HG02870 (cell line): ENCODE results near the gene KCNIP3.
"Not testable (repeated sequence)": the region's sequence is repeated elsewhere in the genome, so short reads cannot be mapped to it uniquely, and the experiment has no call there.

ENCODE experiments used
- ATAC-seq: cut with Tn5 transposase; IDR thresholded peaks from one replicate; pipeline ENCODE4 v1.9.1; 2021; ENCODE audit warnings: mild to moderate bottlenecking, moderate library complexity; ENCODE audit not compliant: unreplicated experiment

KCNIP3 gene

GRCh38 chr2:95359501-95359930 is 62.4 kb downstream of the KCNIP3 start:
- ATAC-seq, result no peak

- no peak for ATAC-seq
Measured at GRCh38 chr2:95361216-95361980, 64.3 kb downstream of the KCNIP3 start.

- ATAC-seq, result no peak
Measured at GRCh38 chr2:95362486-95362885, 65.3 kb downstream of the KCNIP3 start.

GRCh38 chr2:95366514-95366913 is 69.4 kb downstream of the KCNIP3 start:
- ATAC-seq, result no peak

GRCh38 chr2:95372216-95372829 is 75.2 kb downstream of the KCNIP3 start:
- ATAC-seq, result no peak

- ATAC-seq, result no peak
Measured at GRCh38 chr2:95372845-95373244, 75.7 kb downstream of the KCNIP3 start.

- ATAC-seq, result no peak
Measured at GRCh38 chr2:95374029-95374428, 76.9 kb downstream of the KCNIP3 start.

GRCh38 chr2:95374451-95374920 is 77.3 kb downstream of the KCNIP3 start:
- no peak for ATAC-seq

GRCh38 chr2:95374921-95375471 is 77.8 kb downstream of the KCNIP3 start:
- ATAC-seq, result no peak

GRCh38 chr2:95375532-95376150 is 78.5 kb downstream of the KCNIP3 start:
- no peak for ATAC-seq

GRCh38 chr2:95376311-95377215 is 79.4 kb downstream of the KCNIP3 start:
- ATAC-seq, result no peak

GRCh38 chr2:95377216-95378123 is 80.3 kb downstream of the KCNIP3 start:
- ATAC-seq, result no peak

GRCh38 chr2:95378281-95378680 is 81.1 kb downstream of the KCNIP3 start:
- not testable (repeated sequence) for ATAC-seq

GRCh38 chr2:95379371-95379831 is 82.3 kb downstream of the KCNIP3 start:
- no peak for ATAC-seq

GRCh38 chr2:95380280-95380679 is 83.1 kb downstream of the KCNIP3 start:
- ATAC-seq, result no peak

- ATAC-seq, result no peak
Measured at GRCh38 chr2:95380731-95381130, 83.6 kb downstream of the KCNIP3 start.

GRCh38 chr2:95381212-95382191 is 84.4 kb downstream of the KCNIP3 start:
- ATAC-seq, result no peak

GRCh38 chr2:95382192-95382591 is 85.0 kb downstream of the KCNIP3 start:
- ATAC-seq, result no peak
